SH-SY5Y (cell line): ENCODE measurements around the gene TNS3.

Experiments used
- GATA2 ChIP-seq: IDR thresholded peaks from 2 replicates; pipeline ENCODE4 v1.6.1; 2011; ENCODE audit warnings: mild to moderate bottlenecking, low read depth, low read length
- GATA3 ChIP-seq: IDR thresholded peaks from 2 replicates; pipeline ENCODE4 v1.6.1; 2011; ENCODE audit warnings: low read depth, mild to moderate bottlenecking, low read length, moderate library complexity

DNA sequence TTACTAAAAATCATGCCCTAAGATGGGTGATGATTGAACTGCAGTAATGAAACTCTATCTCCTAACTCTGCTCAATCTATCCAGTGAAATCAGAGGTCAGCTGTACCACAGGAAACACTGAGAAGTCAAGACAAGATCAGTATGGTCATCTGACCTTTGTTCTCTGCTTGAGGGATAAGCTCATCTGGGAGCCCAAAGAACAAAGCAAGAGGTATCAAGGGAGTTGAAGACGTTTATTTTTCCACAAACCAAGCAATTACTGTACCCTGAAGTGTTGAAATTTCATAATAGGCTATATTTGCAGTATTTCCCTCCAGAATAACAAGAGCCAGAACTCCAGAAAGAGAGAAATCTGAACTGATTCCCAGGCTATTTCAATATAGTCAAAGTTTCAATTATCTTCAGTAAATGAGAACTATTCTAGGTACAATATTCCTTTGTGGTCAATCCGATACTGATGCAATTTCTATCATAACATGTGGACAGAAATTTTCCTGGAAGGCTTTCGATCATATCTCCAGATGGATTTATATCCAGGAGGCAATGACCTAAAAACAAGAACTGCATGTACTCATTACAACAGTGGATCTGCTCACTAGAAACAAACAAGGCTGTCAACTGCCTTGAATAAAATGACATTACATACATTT, 345.3 kb downstream of the TNS3 start:
- TF ChIP-seq GATA2 (no peak), GATA3 (no peak)
